ENCODE results near the gene HHIPL1. TPM values are rescaled to one million over a fixed set of nuclear protein-coding genes. Genes with fewer than 3 reads are reported as not detected.

HHIPL1 gene
- total and polyA plus RNA-seq, 2 experiments from 2014 or later: 0.83 to 1.4 TPM

DNA sequence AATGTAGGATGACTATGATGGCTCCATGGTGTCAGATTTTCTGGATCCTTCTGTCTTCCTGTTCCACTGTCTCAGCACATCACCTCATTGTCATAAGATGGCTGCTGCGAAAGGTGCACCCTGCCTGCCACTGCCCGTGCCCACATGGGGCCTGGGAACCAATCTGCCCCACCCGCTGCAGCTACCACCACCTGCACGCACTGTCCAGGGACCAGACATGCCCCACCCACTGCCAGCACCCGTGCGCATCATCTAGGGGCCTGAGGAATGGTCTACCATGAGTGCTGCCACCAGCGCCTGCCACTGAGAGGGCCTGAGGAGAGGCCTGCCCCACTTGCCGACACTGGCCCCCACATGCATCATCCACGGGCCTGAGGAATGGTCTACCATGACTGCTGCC is 63.0 kb downstream of the HHIPL1 start:
- Histone ChIP-seq H4K20me1 (ENCODE audit: insufficient read depth, poor library complexity, severe bottlenecking) (no peaks in the 10 kb centered on the region), H3K9me3 (ENCODE audit: low read depth) (no peaks in the 10 kb centered on the region), H3K4me3 (no peak overlapping the region), H3K4me2 (no peak overlapping the region), H3K27me3 (no peaks in the 10 kb centered on the region), H3K27ac (no peak overlapping the region), H2AFZ (no peak overlapping the region), H3K79me2 (no peaks in the 10 kb centered on the region), H3K9me2 (replicated peaks; ENCODE audit: insufficient read depth) (no peaks in the 10 kb centered on the region), H3K36me3 (replicated peaks; ENCODE audit: insufficient read depth, low read depth) (no peaks in the 10 kb centered on the region), H3K4me1 (ENCODE audit: insufficient read depth) (no peaks in the 10 kb centered on the region)
- 98% methylated on average over 9 of the region's 9 CpGs for WGBS (ENCODE audit: low lambda C conversion rate, missing lambda C conversion rate)
- no peak for TF ChIP-seq EZH2 (IDR thresholded peaks at IDR 0.05; ENCODE audit: borderline replicate concordance)
- TF ChIP-seq, protein P1, sequence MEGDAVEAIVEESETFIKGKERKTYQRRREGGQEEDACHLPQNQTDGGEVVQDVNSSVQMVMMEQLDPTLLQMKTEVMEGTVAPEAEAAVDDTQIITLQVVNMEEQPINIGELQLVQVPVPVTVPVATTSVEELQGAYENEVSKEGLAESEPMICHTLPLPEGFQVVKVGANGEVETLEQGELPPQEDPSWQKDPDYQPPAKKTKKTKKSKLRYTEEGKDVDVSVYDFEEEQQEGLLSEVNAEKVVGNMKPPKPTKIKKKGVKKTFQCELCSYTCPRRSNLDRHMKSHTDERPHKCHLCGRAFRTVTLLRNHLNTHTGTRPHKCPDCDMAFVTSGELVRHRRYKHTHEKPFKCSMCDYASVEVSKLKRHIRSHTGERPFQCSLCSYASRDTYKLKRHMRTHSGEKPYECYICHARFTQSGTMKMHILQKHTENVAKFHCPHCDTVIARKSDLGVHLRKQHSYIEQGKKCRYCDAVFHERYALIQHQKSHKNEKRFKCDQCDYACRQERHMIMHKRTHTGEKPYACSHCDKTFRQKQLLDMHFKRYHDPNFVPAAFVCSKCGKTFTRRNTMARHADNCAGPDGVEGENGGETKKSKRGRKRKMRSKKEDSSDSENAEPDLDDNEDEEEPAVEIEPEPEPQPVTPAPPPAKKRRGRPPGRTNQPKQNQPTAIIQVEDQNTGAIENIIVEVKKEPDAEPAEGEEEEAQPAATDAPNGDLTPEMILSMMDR (IDR thresholded peaks at IDR 0.05; ENCODE audit: poor library complexity): no peak
- TF ChIP-seq EZH2phosphoT487 (IDR thresholded peaks at IDR 0.05; ENCODE audit: low read depth, severe bottlenecking, unreplicated experiment): no peak
- DNase-seq (ENCODE audit: low spot score): no peak

DNA sequence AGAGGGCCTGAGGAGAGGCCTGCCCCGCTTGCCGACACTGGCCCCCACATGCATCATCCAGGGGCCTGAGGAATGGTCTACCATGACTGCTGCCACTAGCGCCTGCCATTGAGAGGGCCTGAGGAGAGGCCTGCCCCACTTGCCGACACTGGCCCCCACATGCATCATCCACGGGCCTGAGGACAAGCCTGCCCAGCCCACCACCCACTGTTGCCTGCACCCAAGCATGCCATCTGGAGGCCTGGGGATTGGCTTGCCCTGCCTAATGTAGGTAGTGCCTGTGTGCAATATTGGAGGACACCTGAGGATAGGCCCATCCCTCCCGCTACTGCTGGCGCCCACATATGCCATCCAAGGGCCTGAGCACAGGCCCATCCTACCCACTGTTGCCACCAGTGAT is 63.5 kb downstream of the HHIPL1 start:
- H3K79me2 ChIP-seq: no peaks in the 10 kb centered on the region
- no peaks in the 10 kb centered on the region for H3K9me3 ChIP-seq (ENCODE audit: low read depth)
- TF ChIP-seq EZH2 (IDR thresholded peaks at IDR 0.05; ENCODE audit: borderline replicate concordance) (no peak), EZH2phosphoT487 (IDR thresholded peaks at IDR 0.05; ENCODE audit: low read depth, severe bottlenecking, unreplicated experiment) (no peak)
- TF ChIP-seq, protein P1 (IDR thresholded peaks at IDR 0.05; ENCODE audit: poor library complexity): no peak
- DNase-seq (ENCODE audit: low spot score): no peak
- no peak overlapping the region for H3K4me3 ChIP-seq
- H3K4me2 ChIP-seq: no peak overlapping the region
- H4K20me1 ChIP-seq (ENCODE audit: insufficient read depth, poor library complexity, severe bottlenecking): no peaks in the 10 kb centered on the region
- no peak overlapping the region for H3K27ac ChIP-seq
- no peak overlapping the region for H2AFZ ChIP-seq
- no peaks in the 10 kb centered on the region for H3K4me1 ChIP-seq (ENCODE audit: insufficient read depth)
- no peaks in the 10 kb centered on the region for H3K27me3 ChIP-seq
- H3K9me2 ChIP-seq (replicated peaks; ENCODE audit: insufficient read depth): no peaks in the 10 kb centered on the region
- no peaks in the 10 kb centered on the region for H3K36me3 ChIP-seq (replicated peaks; ENCODE audit: insufficient read depth, low read depth)
- 72% methylated on average over 4 of the region's 7 CpGs for WGBS (ENCODE audit: low lambda C conversion rate, missing lambda C conversion rate)

DNA sequence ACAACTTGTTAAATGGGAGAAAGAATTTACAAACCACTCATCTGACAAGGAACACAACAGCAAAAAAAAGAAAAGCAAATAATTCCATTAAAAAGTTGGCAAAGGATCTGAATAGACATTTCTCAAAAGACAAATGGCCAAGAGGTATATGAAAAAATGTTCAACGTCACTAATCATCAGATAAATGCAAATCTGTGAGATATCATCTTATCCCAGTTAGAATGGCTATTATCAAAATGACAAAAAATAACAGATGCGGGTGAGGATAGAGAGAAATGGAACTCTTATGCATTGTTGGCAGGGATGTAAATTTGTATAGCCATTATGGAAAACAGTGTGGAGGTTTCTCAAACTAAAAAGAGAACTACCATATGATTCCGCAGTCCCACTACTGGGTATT is 69.0 kb downstream of the HHIPL1 start:
- no peak overlapping the region for H3K4me2 ChIP-seq
- 91% methylated on average over 3 of the region's 3 CpGs for WGBS (ENCODE audit: low lambda C conversion rate, missing lambda C conversion rate)
- no peak overlapping the region for H2AFZ ChIP-seq
- H4K20me1 ChIP-seq (ENCODE audit: insufficient read depth, poor library complexity, severe bottlenecking): no peaks in the 10 kb centered on the region
- H3K4me3 ChIP-seq: no peak overlapping the region
- TF ChIP-seq, protein P1 (IDR thresholded peaks at IDR 0.05; ENCODE audit: poor library complexity): no peak
- TF ChIP-seq EZH2phosphoT487 (IDR thresholded peaks at IDR 0.05; ENCODE audit: low read depth, severe bottlenecking, unreplicated experiment) (no peak), EZH2 (IDR thresholded peaks at IDR 0.05; ENCODE audit: borderline replicate concordance) (no peak)
- H3K27me3 ChIP-seq: no peaks in the 10 kb centered on the region
- H3K4me1 ChIP-seq (ENCODE audit: insufficient read depth): no peaks in the 10 kb centered on the region
- DNase-seq (ENCODE audit: low spot score): no peak
- no peaks in the 10 kb centered on the region for H3K9me3 ChIP-seq (ENCODE audit: low read depth)
- H3K36me3 ChIP-seq (replicated peaks; ENCODE audit: insufficient read depth, low read depth): no peaks in the 10 kb centered on the region
- no peak overlapping the region for H3K27ac ChIP-seq
- no peaks in the 10 kb centered on the region for H3K9me2 ChIP-seq (replicated peaks; ENCODE audit: insufficient read depth)
- H3K79me2 ChIP-seq: no peaks in the 10 kb centered on the region
